Neutrophil (primary cell): ENCODE measurements around the gene UBE4B.

ENCODE experiments used
- H3K27ac ChIP-seq: fragments of 200-600 bp; sonication (generic); 2 replicates; pipeline ENCODE4 v1.5.1; 2016; ENCODE audit warnings: mild to moderate bottlenecking, moderate library complexity
- H3K27me3 ChIP-seq: fragments of 200-600 bp; sonication (generic); 2 replicates; pipeline ENCODE4 v1.6.0; 2016; ENCODE audit warnings: mild to moderate bottlenecking
- H3K36me3 ChIP-seq: fragments of 200-600 bp; sonication (generic); 2 replicates; pipeline ENCODE4 v1.5.1; 2017
- H3K4me1 ChIP-seq, 2 experiments: fragments of 200-600 bp in 1 of 2; sonication (generic) in 1 of 2; 1 replicate in 1 of 2; 2 replicates in 1 of 2; pipeline versions ENCODE4 v1.5.1 to v1.6.1; 2013 to 2016; ENCODE audit warnings: low read depth in 1 of 2, low read length in 1 of 2, mild to moderate bottlenecking in 1 of 2, moderate library complexity in 1 of 2; ENCODE audit not compliant: control insufficient read depth in 1 of 2, insufficient read depth in 1 of 2
- H3K4me3 ChIP-seq, 2 experiments: fragments of 200-600 bp in 1 of 2; sonication (generic) in 1 of 2; 1 replicate in 1 of 2; 2 replicates in 1 of 2; pipeline ENCODE4 v1.5.1; 2013 to 2016; ENCODE audit warnings: low read depth in 1 of 2, low read length in 1 of 2, mild to moderate bottlenecking in 1 of 2, moderate library complexity in 1 of 2
- H3K9me3 ChIP-seq: fragments of 200-600 bp; sonication (generic); 2 replicates; pipeline ENCODE4 v1.5.1; 2016
- TF ChIP-seq, protein P1 (sequence below): fragments of 200-600 bp; sonication (generic); IDR thresholded peaks from 2 replicates; pipeline ENCODE4 v1.5.1; 2016; ENCODE audit warnings: antibody characterized with exemption

The UBE4B gene

DNA sequence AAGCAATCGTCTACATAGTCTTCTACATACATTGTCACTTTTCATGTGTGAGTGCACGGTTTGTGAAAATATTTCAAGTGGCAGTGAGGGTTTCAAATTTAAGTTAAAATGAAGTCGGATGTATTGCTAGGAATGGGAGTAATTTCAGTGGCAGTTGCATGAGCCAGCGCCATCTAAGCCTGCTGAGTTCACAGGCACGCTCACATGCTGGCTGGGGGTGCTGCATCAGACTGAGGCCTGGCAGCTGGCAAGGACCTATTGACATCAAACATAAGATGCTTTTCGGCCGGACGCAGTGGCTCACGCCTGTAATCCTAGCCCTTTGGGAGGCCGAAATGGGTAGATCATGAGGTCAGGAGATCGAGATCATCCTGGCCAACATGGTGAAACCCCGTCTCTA is 80.7 kb downstream of the UBE4B start:
- TF ChIP-seq, protein P1, sequence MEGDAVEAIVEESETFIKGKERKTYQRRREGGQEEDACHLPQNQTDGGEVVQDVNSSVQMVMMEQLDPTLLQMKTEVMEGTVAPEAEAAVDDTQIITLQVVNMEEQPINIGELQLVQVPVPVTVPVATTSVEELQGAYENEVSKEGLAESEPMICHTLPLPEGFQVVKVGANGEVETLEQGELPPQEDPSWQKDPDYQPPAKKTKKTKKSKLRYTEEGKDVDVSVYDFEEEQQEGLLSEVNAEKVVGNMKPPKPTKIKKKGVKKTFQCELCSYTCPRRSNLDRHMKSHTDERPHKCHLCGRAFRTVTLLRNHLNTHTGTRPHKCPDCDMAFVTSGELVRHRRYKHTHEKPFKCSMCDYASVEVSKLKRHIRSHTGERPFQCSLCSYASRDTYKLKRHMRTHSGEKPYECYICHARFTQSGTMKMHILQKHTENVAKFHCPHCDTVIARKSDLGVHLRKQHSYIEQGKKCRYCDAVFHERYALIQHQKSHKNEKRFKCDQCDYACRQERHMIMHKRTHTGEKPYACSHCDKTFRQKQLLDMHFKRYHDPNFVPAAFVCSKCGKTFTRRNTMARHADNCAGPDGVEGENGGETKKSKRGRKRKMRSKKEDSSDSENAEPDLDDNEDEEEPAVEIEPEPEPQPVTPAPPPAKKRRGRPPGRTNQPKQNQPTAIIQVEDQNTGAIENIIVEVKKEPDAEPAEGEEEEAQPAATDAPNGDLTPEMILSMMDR = no peak
- Histone ChIP-seq H3K36me3 (peaks cover 65% of the 10 kb centered on the region), H3K4me1 (peaks cover 6 to 14% of the 10 kb centered on the region in 2 experiments), H3K27me3 (no peaks in the 10 kb centered on the region), H3K9me3 (no peaks in the 10 kb centered on the region), H3K27ac (peak overlapping the region; percentile 52), H3K4me3 (no peak overlapping the region)

DNA sequence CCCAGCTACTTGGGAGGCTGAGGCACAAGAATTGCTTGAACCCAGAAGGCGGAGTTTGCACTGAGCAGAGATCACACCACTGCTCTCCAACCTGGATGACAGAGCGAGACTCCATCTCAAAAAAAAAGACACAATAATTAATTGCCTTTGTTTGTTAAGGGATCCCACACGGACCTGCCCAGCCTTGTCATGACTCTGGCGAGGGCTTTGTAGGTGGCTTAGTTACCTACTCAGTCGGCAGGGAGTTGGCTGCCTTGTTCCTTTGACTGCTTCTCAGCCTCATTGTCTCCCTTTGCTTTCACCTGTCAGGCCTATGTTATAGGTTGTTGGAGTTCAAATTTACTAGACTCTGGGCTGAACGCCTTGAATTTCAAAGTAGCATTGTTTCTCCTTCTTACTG is 82.0 kb downstream of the UBE4B start:
- Histone ChIP-seq H3K36me3 (peaks cover 67% of the 10 kb centered on the region), H3K4me3 (no peak overlapping the region), H3K27me3 (no peaks in the 10 kb centered on the region), H3K9me3 (no peaks in the 10 kb centered on the region), H3K4me1 (peaks cover 6 to 14% of the 10 kb centered on the region in 2 experiments), H3K27ac (no peak overlapping the region)
- TF ChIP-seq, protein P1 = no peak

DNA sequence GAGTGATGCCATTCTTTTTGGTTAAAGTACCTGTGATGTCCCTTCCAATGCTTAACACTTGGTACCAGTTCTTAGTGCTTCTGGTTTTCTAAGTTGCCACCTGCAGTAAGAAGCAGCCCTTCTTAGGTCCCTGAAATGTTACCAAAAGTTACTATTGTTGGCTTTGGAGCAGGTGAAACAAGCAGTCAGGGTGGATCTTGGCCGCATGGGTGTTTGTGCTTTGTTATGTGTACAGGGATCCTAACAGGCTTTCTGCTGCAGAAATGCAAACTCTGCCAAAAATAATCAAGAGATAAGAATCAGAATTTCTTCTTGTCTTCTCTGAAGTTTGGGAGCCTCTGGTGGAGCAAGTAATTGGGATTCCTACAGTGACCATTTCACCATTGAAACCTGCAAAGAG is 84.4 kb downstream of the UBE4B start:
- Histone ChIP-seq H3K27ac (no peak overlapping the region), H3K4me1 (peaks cover 6 to 12% of the 10 kb centered on the region in 2 experiments), H3K9me3 (no peaks in the 10 kb centered on the region), H3K27me3 (no peaks in the 10 kb centered on the region), H3K4me3 (no peak overlapping the region), H3K36me3 (peaks cover 77% of the 10 kb centered on the region)
- TF ChIP-seq, protein P1 = no peak

DNA sequence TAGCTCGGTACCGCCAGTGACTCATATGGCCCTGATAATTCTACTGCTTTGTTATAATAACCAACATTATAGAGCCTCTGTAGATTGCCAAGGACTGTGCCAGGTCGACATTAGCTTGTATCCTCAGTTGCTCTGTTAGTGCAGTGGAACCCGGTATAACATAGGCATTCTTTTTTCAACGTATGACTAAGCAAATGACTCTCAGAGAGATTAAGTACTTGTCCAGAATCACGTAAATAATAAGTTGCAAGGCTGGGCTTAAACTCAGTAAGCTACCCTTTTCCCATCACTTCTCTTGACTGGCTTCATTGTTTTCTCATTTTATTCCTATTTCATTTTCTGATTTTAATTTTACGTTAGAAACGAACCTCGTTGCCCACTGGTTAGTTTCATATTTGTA is 85.1 kb downstream of the UBE4B start:
- Histone ChIP-seq H3K27me3 (no peaks in the 10 kb centered on the region), H3K27ac (no peak overlapping the region), H3K4me1 (peaks cover 3 to 5% of the 10 kb centered on the region in 2 experiments), H3K9me3 (no peaks in the 10 kb centered on the region), H3K36me3 (peaks cover 83% of the 10 kb centered on the region), H3K4me3 (no peak overlapping the region)
- TF ChIP-seq, protein P1 = no peak

DNA sequence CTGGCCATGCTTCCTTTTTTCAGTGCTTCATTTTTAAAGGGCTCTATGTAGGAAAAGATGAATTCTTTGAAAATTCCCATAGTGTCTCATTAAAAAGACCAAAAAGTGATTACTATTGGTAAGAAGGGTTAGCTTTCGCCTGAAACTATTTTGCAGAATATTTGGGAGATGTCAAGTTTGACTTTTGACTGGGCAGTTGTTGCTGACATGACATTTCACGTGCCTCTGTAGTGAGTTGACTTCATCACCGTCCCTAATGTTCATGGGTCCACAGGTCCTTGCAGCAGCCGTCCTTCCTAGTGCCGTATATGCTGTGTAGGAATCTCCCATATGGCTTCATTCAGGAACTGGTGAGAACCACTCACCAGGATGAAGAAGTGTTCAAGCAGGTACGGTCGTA is 88.9 kb downstream of the UBE4B start:
- TF ChIP-seq, protein P1 = no peak
- no peaks in the 10 kb centered on the region for H3K9me3 ChIP-seq
- H3K27me3 ChIP-seq = no peaks in the 10 kb centered on the region
- H3K27ac ChIP-seq = no peak overlapping the region
- H3K4me1 ChIP-seq = no peaks in the 10 kb centered on the region
- no peak overlapping the region for H3K4me3 ChIP-seq
- peaks cover 77% of the 10 kb centered on the region for H3K36me3 ChIP-seq

DNA sequence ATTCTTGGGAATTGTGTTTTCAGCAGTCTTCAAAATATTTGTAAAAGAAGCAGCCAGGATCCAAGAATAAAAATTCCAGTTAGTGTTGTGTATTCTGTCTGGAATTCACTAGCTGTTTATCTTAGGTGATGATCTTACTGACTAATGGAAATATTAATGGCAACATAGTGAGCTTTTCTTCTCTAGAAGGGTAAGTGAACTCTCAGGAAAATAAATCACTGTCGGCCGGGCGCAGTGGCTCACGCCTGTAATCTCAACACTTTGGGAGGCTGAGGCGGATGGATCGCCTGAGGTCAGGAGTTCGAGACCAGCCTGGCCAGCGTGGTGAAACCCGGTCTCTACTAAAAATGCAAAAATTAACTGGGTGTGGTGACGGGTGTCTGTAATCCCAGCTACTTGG is 90.2 kb downstream of the UBE4B start:
- Histone ChIP-seq H3K4me1 (no peaks in the 10 kb centered on the region), H3K27ac (peak overlapping the region; percentile 53), H3K4me3 (no peak overlapping the region), H3K27me3 (no peaks in the 10 kb centered on the region), H3K36me3 (peaks cover 75% of the 10 kb centered on the region), H3K9me3 (no peaks in the 10 kb centered on the region)
- TF ChIP-seq, protein P1 = no peak
